Measurements from ENCODE around the gene C1QTNF6.

C1QTNF6 gene

GRCh38 chr22:37165940-37166674, 21.9 kb downstream of the C1QTNF6 start:
- no peak for TF ChIP-seq CTCF (conservative IDR thresholded peaks at IDR 0.05; ENCODE audit: low read depth, low read length)
- H3K4me3 ChIP-seq (ENCODE audit: low read length) = no peak overlapping the region
- no peak for DNase-seq (ENCODE audit: low read depth)

GRCh38 chr22:37165066-37165465, 23.0 kb downstream of the C1QTNF6 start:
- DNase-seq (ENCODE audit: low read depth) = no peak
- no peak overlapping the region for H3K4me3 ChIP-seq (ENCODE audit: low read length)
- no peak for TF ChIP-seq CTCF (conservative IDR thresholded peaks at IDR 0.05; ENCODE audit: low read depth, low read length)

- no peak for DNase-seq (ENCODE audit: low read depth)
- TF ChIP-seq CTCF (conservative IDR thresholded peaks at IDR 0.05; ENCODE audit: low read depth, low read length) = no peak
- H3K4me3 ChIP-seq (ENCODE audit: low read length) = no peak overlapping the region
Observed at GRCh38 chr22:37164505-37164887, 23.6 kb downstream of the C1QTNF6 start.

- no peak for DNase-seq (ENCODE audit: low read depth)
- no peak for TF ChIP-seq CTCF (conservative IDR thresholded peaks at IDR 0.05; ENCODE audit: low read depth, low read length)
- no peak overlapping the region for H3K4me3 ChIP-seq (ENCODE audit: low read length)
Observed at GRCh38 chr22:37163575-37164504, 24.2 kb downstream of the C1QTNF6 start.

GRCh38 chr22:37163096-37163489, 25.0 kb downstream of the C1QTNF6 start:
- no peak overlapping the region for H3K4me3 ChIP-seq (ENCODE audit: low read length)

More at GRCh38 chr22:37163096-37163489, 25.0 kb downstream of the C1QTNF6 start:
- DNase-seq (ENCODE audit: low read depth) = no peak
- TF ChIP-seq CTCF (conservative IDR thresholded peaks at IDR 0.05; ENCODE audit: low read depth, low read length) = no peak

Data from retinal pigment epithelial cell (primary cell).